ENCODE results near the gene GPSM3.

Gene GPSM3

GRCh38 chr6:32154514-32155161 lies 37.8 kb downstream of the GPSM3 start:
- DNase-seq (ENCODE audit: low spot score): peak; percentile 88
- peak; percentile 79 for TF ChIP-seq CTCF (IDR thresholded peaks at IDR 0.05; ENCODE audit: extremely low read depth, missing control alignments)

- peak; percentile 71 for DNase-seq (ENCODE audit: low spot score)
- no peak for TF ChIP-seq CTCF (IDR thresholded peaks at IDR 0.05; ENCODE audit: extremely low read depth, missing control alignments)
These were observed 38.6 kb downstream of the GPSM3 start, which contains the start of gene PPT2 for GRCh38 chr6:32153564-32154513. TSS of gene PPT2 (plus strand) at chr6:32154141. CDS start at chr6:32154595, 454 bp downstream.

- no peak for DNase-seq (ENCODE audit: low spot score)
These were observed 39.5 kb downstream of the GPSM3 start for GRCh38 chr6:32152769-32153563.

GRCh38 chr6:32151863-32152768 lies 40.3 kb downstream of the GPSM3 start, which contains the start of gene PRRT1:
TSS of gene PRRT1 (minus strand) at chr6:32151939. CDS start at chr6:32151827, 112 bp downstream.
- no peak for TF ChIP-seq CTCF (IDR thresholded peaks at IDR 0.05; ENCODE audit: extremely low read depth, missing control alignments)
- DNase-seq (ENCODE audit: low spot score): no peak

More at GRCh38 chr6:32152769-32153563, 39.5 kb downstream of the GPSM3 start:
- TF ChIP-seq CTCF (IDR thresholded peaks at IDR 0.05; ENCODE audit: extremely low read depth, missing control alignments): no peak

- no peak for TF ChIP-seq CTCF (IDR thresholded peaks at IDR 0.05; ENCODE audit: extremely low read depth, missing control alignments)
- no peak for DNase-seq (ENCODE audit: low spot score)
These were observed 41.1 kb downstream of the GPSM3 start for GRCh38 chr6:32151181-32151862.

Data from GM20000 (cell line).